Calu3 (cell line): ENCODE measurements around the gene TNFRSF25. TPM values are rescaled to one million over a fixed set of nuclear protein-coding genes. Genes with fewer than 3 reads are reported as not detected.

Experiments
- BruUV-seq: library from RNA; stranded (reverse); fragments of 400-500 nt; replicated peaks from 2 replicates; lab custom pipeline; 2021; lab: Mats Ljungman, UMichigan
- CTCF ChIA-PET: fragments of 300-600 bp; sonication (Branson Sonifier 250); formaldehyde crosslinking; loops from one replicate; lab custom pipeline; 2022; ENCODE audit warnings: antibody characterized with exemption; lab: Charles Lee
- DNase-seq: peaks from one replicate; pipeline ENCODE4 v3.0.0; 2022
- H3K27ac Mint-ChIP-seq: one replicate; pipeline ENCODE4 v1.8.0; 2022; ENCODE audit warnings: mixed read lengths; ENCODE audit not compliant: unreplicated experiment
- H3K27me3 Mint-ChIP-seq: one replicate; pipeline ENCODE4 v1.8.0; 2022; ENCODE audit warnings: mixed read lengths; ENCODE audit not compliant: unreplicated experiment
- H3K36me3 Mint-ChIP-seq: one replicate; pipeline ENCODE4 v1.8.0; 2022; ENCODE audit warnings: mild to moderate bottlenecking, moderate library complexity, mixed read lengths; ENCODE audit not compliant: insufficient read depth, unreplicated experiment
- H3K4me1 Mint-ChIP-seq: one replicate; pipeline ENCODE4 v1.8.0; 2022; ENCODE audit warnings: mild to moderate bottlenecking, low read depth, mixed read lengths; ENCODE audit not compliant: unreplicated experiment
- H3K4me3 Mint-ChIP-seq: one replicate; pipeline ENCODE4 v1.8.0; 2022; ENCODE audit warnings: mild to moderate bottlenecking, low read depth, moderate library complexity, mixed read lengths; ENCODE audit not compliant: unreplicated experiment
- H3K9me3 Mint-ChIP-seq: one replicate; pipeline ENCODE4 v1.8.0; 2022; ENCODE audit warnings: low read depth, mixed read lengths; ENCODE audit not compliant: unreplicated experiment
- CTCF ChIP-seq: fragments of 200-600 bp; IDR thresholded peaks from one replicate; pipeline ENCODE4 v1.8.0; 2022; ENCODE audit warnings: antibody characterized with exemption; ENCODE audit not compliant: unreplicated experiment
- intact Hi-C: fragments of 100-400 bp; cut with micrococcal nuclease; formaldehyde crosslinking; loops from one replicate; pipeline ENCODE4 v1.10.0; 2022; ENCODE audit not compliant: unreplicated experiment
- total RNA-seq: library from RNA; stranded (reverse); gene quantifications from 2 replicates; pipeline ENCODE4 v1.2.3, GENCODE V29; 2022

TNFRSF25 gene
- total RNA-seq, 1 experiment from 2014 or later = 6.4 TPM

GRCh38 chr1:6417961-6418667, 47.9 kb downstream of the TNFRSF25 start:
- intact Hi-C loops = no loop called here
- DNase-seq = no peak
- no peak overlapping the region for H3K4me3 Mint-ChIP-seq
- no TSS peak for BruUV-seq
- H3K9me3 Mint-ChIP-seq = no peaks in the 10 kb centered on the region
- CTCF ChIA-PET = no interaction called here
- H3K4me1 Mint-ChIP-seq = peaks cover 3% of the 10 kb centered on the region
- H3K27me3 Mint-ChIP-seq = peaks cover 65% of the 10 kb centered on the region
- peaks cover 6% of the 10 kb centered on the region for H3K36me3 Mint-ChIP-seq
- H3K27ac Mint-ChIP-seq = no peak overlapping the region
- TF ChIP-seq CTCF = no peak

- CTCF ChIA-PET = no interaction called here
- intact Hi-C loops = no loop called here
- Mint-ChIP-seq H3K36me3 (peaks cover 6% of the 10 kb centered on the region), H3K27ac (no peak overlapping the region), H3K9me3 (no peaks in the 10 kb centered on the region), H3K27me3 (peaks cover 53% of the 10 kb centered on the region), H3K4me3 (no peak overlapping the region), H3K4me1 (peaks cover 9% of the 10 kb centered on the region)
- no peak for TF ChIP-seq CTCF
- BruUV-seq = no TSS peak
- DNase-seq = no peak
Measured at GRCh38 chr1:6416906-6417305, 49.1 kb downstream of the TNFRSF25 start.

GRCh38 chr1:6416295-6416656, 49.7 kb downstream of the TNFRSF25 start:
- intact Hi-C loops = no loop called here
- Mint-ChIP-seq H3K4me1 (peaks cover 9% of the 10 kb centered on the region), H3K27ac (no peak overlapping the region), H3K36me3 (peaks cover 6% of the 10 kb centered on the region), H3K9me3 (no peaks in the 10 kb centered on the region), H3K4me3 (no peak overlapping the region), H3K27me3 (peaks cover 46% of the 10 kb centered on the region)
- no peak for TF ChIP-seq CTCF
- DNase-seq = no peak
- CTCF ChIA-PET = no interaction called here
- BruUV-seq = no TSS peak

GRCh38 chr1:6414881-6415626, 50.9 kb downstream of the TNFRSF25 start:
- Mint-ChIP-seq H3K27ac (no peak overlapping the region), H3K27me3 (peaks cover 42% of the 10 kb centered on the region), H3K36me3 (peaks cover 2% of the 10 kb centered on the region), H3K9me3 (no peaks in the 10 kb centered on the region), H3K4me1 (peaks cover 9% of the 10 kb centered on the region), H3K4me3 (no peak overlapping the region)
- no peak for TF ChIP-seq CTCF
- CTCF ChIA-PET = interaction anchor here (0.7 to 1.4 kb wide), 4 partner anchors 8 to 67 kb away, joined by 3 to 7 read pairs (median 3); no protein-coding TSS in a partner anchor
- intact Hi-C loops = no loop called here
- no peak for DNase-seq
- no TSS peak for BruUV-seq
